ENCODE measurements around the gene CNIH2.

GRCh38 chr11:66285250-66285947 lies 7.4 kb downstream of the CNIH2 start:
- TF ChIP-seq SP1 (IDR thresholded peaks at IDR 0.05), result no peak
- TF ChIP-seq FOXM1 (IDR thresholded peaks at IDR 0.05; ENCODE audit: borderline replicate concordance), result no peak
- TF ChIP-seq NFRKB (IDR thresholded peaks at IDR 0.05), result no peak

All from HEK293T (cell line).